ENCODE measurements around the gene TIGD1.

GRCh38 chr2:232541195-232541960 is 9.0 kb downstream of the TIGD1 start:
- no peak for TF ChIP-seq CTCF (IDR thresholded peaks at IDR 0.05 in 8 of 11, conservative IDR thresholded peaks at IDR 0.05 in 3 of 11)
- no peak for TF ChIP-seq POLR2A (IDR thresholded peaks at IDR 0.05)

Measured in spleen (tissue), 7 donors.